Eye (tissue), 1 donor: ENCODE data around the gene SLC25A26.

ENCODE experiments used
- DNase-seq: peaks from one replicate; pipeline ENCODE4 v3.0.0-alpha.2; 2015

The SLC25A26 gene

DNA sequence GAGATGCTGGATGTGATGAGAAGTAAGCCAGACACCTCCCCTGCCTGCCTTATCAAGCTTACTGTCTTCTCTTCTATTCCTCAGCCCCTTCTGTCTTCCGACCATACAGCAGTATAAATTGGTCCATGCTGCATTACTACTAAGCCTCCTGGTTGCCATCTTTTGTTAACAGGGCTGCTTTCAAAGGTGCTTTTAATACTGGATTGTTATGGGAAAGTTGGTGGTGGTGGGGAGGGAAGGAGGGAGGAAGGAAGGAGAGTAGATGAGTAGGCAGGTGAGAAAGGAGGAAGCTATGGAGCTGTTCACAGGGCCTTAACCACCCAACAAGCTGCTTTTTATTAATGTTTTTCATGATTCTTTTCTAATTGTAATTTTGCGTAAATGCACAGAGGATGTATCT, 114.9 kb downstream of the SLC25A26 start:
- DNase-seq = no peak

DNA sequence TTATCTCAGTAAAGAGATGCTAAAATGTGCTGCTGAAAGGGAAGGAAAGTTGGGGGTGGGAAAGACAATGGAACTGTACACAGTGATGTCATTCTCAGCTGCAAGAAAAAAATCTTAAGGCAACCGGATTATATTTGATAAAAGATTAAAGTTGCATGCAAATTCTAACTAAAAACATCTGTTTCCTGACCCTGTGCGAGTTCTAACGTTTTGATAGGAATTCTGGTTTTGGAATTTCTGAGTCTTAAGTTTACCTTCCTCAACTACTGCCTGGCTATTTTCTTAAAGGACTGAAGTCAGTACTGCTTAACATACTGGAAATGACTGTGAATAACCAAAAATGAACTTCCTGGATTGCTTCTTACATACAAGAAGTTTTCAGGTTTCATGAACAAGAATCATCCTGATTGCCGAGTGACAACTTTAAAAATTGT, 115.5 kb downstream of the SLC25A26 start:
- peak; percentile 61 for DNase-seq

DNA sequence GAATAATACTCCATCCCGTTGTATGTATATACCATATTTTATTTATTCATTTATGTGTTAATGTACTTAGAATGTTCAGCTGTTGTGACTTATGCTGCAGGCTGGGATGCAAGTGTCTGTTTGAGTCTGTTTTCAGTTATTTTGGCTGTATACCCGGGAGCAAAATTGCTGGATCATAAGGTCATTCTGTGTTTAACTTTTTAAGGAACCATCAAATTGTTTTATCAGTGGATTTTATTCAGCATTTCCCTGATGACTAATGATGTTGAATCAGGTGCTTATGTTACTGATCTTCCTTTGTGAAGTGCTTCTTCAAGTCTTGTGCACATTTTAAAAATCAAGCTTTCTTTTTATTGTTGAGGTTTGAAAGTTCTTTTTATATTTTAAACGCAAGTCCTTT, 118.1 kb downstream of the SLC25A26 start:
- no peak for DNase-seq

DNA sequence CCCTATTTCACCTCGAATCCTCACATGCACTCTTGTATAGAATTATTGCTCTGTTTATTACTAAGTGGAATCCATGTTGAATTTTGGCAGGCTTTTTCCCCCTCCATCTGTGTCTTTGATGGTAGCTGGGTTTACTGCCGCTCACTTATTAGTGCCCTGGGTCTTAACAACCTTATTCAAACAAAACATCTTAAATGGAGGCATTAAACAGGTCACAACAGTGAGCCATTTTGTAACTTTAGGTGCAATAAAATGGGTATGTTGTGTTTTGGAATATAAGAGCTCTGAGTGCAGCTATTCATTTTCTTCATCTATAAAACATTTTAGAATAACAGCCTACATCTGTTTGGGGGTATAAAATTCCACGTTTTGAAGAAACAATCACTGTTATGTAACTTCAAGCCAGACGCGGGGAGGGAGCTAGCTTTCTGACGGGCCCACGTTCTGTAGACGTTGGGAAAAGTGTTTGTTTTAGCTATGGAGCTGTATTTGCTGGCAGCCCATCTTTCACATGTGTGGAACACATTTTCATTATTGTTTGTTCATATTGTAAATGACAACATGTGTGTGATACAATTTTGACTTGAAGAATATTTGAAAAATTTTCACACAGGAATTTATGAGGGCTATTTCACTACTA, 122.0 kb downstream of the SLC25A26 start:
- DNase-seq = peak; percentile 71

DNA sequence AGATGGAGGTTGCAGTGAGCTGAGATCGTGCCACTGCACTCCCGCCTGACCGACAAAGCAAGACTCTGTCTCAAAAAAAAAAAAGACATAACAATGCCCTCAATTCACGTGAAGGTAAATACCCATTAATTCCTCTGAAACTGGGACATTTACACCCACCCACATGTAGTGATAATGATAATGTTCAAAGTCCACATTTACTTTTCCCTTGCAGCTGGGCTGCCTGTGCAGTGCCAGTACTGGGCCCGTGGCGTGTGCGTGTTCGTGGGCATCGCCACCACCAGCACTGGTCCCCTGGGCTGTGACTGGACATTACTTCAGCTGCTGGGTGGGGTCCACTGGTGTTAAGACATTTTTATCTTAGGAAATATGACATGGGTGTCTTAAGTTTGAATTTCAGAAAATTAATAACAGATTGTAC, 123.6 kb downstream of the SLC25A26 start:
- DNase-seq = no peak

DNA sequence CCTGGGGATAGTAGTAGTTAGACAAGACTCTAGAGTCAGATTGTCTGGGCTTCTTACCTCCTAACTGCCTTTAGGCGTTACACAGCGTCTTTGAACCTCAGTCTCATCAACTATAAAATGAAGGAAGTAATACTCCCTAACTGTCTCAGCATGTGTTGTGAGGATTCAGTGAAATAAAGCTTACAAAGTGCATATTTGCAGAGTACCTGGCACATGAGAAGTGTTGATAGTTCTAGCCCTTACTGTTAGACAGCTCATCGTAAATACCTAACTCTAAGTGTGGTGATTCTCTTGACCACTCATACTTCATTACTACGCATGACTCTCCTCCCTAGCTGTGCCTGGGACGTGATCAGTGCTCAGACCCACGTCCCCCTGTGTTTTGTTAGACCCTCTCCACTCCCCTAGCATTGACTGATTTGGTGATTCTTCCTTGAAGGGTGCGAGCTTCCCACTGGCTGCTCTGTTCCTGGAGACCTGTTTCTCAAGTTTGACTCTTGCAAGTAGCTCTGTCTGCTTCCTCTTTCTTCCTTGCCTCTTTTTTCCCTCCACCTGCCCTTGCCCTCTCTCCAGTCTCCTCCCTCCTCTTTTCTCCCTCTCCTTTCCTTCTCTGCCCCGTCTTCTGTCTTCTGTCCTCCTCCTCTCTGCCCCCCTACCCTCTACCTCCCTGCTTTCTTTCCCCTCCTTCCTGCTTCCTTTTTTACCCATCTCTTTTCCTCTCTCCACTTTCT, 124.2 kb downstream of the SLC25A26 start:
- no peak for DNase-seq

DNA sequence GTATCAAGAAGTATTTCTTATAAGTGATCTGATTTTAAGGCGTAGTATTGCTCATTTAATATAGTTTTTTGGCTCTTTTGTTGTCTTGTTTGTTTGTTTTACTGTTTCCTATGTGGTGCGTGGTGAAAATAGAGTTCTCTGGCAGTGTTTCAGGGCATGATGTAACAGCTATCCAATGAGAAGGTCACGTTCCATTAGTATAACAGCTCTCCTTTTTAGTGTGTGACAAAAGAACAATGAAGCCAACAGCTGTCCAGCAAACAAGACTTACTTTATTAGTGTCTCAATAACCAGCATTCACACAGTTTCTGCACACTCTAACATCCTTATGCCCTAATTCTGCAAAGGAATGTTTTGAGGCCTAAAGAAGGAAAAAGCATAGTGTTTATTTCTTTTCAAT, 127.9 kb downstream of the SLC25A26 start:
- peak; percentile 68 for DNase-seq

DNA sequence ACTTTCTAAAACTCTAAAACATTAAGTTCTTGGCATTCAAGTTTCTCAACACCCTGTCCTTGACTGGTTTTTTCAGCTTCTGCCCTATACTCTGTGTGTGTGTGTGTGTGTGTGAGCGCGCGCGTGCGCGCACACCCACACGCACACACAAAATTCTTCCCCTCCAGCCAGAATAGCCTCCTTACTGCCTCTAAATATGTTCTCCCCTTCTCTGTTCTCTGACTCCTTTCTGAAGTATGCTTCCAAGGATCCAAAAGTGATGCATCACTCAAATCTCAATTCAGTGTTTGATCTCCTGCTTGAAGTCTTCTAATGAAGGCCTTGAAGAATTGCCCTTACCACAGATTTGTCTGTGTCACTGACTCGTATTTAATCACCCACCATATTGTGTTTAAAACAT, 129.8 kb downstream of the SLC25A26 start:
- DNase-seq = no peak

DNA sequence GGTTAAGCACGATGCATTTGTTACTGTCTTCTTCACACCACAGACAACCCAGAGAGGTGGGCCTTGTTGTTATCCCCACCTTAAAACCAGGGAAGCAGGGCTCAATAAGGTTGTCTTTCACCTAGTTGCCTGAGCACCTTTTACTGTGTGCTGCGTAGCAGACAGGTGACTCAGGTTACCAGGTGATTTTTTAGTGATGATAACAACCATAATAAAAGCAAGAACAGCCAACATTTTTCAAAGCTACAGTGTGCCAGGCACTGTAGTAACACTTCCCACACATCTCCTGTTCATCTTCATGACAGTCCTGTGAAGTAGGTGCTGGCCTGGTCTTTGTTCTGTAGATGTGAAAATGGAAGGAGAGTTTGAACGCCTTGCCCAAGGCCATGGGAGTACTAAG, 132.2 kb downstream of the SLC25A26 start:
- DNase-seq = no peak

DNA sequence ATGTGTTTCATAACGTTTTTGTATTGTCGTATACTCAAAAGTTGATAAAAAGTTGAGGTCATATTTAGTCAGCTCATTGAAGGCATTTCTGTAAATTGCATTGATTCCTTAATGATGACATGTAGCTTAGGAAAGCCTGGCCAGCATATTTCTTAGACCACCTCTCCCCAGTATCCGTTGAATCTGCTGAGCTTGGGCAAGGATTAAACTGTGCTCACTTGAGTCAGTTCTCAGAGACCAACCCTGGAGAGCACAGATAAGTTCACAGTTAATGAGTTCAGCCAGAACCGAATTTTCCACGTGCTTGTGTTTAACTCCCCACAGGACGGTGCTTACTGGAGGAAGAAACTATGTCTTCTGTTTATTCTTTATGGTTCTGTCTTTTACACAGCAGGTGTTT, 132.7 kb downstream of the SLC25A26 start:
- DNase-seq = peak; percentile 37

DNA sequence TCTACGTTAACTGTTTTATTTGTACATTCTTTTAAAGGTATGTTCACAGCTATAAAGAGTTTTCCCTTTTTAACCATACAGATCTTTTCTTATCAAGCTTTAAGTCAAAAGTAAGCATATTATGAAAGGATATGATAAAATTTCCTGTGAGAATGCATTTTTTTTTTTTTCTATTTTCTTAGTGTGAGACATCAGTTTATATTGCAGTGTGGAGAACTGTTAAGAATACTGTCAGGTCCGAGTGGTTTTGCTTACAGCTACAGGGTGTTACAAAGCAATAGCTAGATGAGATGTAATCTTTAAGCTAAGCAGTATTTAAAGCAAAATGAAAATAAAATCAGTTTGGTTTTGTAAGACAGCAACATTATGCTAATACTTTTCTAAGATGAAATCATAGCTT, 133.2 kb downstream of the SLC25A26 start:
- DNase-seq = no peak

DNA sequence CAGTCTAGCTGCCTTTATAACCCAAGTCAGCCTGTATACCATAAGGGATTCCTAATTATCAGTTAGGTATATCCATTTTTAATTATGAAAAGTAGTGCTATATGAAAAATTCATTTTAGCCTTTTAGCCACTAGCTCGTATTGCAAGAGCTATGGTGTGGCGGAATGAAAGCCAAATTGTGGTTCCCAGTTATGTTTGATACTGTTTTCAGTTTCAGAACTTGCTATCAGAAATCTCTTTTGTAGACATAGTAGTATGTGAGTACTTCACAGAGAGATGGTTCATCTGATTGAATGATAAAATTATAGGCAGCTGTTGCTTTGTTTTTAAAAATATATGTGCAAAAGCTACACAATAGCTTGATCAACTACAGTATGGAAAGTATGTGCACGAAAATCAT, 134.6 kb downstream of the SLC25A26 start:
- DNase-seq = no peak

DNA sequence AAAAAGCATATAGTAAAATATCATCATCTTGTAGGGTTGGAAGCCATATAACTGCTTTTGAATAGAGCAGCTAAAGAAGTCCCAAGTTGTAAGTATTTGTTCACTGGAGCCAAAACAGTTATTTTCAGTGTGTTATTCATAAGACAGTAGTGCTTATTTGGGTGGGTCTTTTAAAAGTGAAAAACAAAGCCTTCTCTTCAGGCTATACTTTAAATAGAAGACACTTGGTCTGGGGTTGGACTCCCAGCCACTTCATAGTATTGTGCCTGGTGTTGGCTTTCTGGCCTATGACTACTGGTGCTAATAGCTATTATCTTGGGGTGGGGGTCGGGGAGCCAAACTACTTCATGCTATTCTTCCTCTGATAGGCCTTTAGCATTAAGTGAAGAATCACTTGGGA, 135.2 kb downstream of the SLC25A26 start:
- no peak for DNase-seq

DNA sequence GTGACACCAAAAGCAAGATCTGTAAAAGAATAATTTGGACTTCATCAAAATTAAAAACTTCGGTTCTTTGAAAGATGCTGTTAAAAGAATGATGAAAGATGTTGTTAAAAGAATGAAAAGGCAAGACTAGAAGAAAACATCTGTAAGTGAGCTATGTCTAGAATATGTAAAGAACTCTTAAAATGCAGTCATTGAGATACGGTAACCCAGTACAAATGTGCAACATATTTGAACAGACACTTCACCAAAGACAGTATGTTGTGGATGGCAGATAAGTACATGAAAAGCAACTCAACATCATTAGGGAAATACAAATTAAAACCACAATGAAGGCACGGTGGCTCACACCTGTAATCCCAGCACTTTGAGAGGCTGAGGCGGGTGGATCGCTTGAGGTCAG, 140.6 kb downstream of the SLC25A26 start:
- no peak for DNase-seq

DNA sequence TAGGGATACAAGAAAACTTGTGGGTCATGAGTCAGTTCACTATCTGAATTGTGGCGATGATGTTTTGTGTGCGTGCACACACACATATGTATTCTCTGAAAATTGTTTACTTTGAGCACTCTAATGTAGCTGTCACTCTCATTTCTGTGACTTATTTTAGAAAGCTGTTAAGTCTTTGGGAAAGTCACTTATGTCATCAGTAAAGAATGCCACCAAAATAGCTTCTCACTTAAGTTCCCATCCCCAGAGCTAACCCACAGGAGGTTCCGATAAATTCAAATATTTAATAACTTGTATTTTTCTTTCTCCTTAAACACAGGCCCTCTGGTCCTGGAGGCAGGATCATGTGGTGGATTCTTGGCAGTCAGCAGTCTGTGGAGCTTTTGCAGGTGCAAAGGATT, 141.7 kb downstream of the SLC25A26 start:
- peak; percentile 68 for DNase-seq

DNA sequence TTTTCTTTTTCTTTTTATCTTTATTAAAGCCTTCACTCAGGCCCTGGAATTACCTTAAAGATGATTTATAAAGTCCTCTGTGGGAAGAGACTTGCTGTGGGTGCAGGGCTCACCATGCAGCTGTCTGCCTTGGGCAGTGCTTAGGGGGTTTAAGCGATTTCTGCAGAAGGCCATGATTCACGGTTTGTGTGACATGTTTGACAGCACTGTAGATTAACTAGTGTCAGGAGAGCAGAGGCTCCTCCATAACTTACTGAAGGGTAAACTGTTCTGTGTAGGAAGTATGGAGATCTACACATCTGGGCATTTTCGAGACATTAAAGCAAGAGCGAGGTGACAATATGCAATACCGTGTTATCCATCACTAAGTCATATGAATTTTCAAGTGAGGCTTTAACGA, 142.3 kb downstream of the SLC25A26 start:
- DNase-seq = peak; percentile 71

DNA sequence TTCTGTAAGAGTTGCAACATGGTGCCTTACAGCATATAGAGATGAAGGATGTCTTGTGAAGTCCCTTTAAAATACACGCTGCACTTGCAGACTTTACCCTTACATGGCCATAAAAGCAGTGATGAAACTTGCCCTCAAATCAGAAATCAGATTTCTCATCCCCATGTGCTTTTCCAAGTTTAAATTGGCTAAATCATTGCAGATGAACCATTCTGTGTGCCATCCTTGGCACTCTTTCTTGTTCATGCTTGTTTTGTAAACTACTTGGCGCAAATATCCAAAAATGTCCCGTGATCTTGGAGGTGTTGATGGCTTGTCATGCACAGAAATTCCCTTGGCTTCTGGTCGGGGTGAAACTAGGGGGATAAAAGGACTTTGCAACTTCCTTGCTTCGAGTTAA, 144.3 kb downstream of the SLC25A26 start:
- no peak for DNase-seq

DNA sequence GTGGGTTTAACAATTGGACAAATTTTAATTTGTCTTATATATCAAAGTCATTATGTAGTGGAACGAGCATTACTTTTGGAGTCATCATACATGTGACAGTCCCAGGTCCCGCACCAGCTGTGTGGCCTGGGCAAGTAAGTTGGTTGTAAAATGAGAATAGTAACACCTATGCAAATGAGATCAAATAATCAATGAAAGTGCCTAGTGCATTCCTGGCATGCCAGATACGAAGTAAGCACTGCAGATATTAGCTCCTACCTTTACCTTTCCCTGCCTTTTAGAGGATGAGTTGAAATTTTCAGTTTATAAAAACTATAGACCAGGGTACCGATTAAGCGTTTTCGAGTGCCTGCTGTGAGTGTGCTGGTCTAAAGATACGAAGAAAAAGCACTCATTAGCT, 145.9 kb downstream of the SLC25A26 start:
- no peak for DNase-seq

DNA sequence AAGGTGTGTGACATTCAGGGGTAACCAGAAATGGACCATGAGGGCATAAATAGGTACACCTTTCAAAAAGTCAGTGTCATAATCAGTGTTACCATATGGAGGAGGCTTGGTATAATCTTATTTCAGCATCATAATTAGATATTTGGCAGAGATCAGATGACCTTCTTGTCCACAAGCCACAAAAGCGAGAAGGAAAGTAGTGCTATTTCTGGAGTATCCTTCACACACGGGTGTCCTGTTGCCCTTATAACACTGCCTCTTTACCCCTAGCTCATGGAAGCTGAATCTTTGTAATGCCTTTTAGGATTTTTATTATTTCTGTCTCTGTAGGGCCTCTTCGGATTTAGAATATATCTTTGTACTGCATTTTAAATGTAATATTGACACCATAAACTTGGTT, 147.2 kb downstream of the SLC25A26 start:
- DNase-seq = no peak

DNA sequence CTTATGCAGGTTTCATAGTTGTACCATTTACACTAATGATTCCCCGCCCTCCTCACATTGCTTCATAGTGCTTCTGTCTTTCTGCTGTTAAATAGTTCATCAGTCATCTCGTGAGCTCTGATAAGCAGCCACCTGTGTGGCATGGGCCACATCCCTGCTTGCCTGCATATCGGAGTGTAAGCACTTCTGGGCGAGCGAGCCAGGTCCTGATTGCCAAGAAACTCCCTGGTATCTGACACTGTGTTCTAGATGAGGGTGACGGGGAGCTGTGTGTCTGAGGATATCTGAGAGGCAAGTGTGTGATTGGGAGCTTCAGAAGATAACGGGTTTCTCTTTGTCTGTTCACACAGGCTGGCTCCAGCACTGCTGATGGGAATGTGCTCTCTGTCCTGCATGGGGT, 149.4 kb downstream of the SLC25A26 start:
- no peak for DNase-seq

DNA sequence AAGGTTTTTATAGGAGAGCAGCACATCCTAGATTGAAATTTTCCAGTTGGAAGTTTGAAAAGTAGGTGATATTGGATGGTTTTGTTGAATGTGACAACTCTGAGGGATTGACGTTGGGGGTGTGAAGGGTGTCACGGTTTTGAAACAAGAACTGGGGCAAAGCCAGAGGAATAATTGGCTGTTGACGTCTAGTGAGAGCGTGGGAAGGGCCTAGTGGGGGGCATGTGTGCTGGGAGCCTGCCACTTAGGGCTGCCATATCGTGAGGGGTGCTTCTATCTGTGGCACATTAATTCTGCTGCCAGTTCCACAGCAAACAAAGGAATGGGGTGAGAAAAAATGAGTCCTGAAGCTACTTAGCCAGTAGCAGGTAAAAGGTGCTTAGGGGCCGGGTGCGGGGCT, 150.6 kb downstream of the SLC25A26 start:
- DNase-seq = no peak

DNA sequence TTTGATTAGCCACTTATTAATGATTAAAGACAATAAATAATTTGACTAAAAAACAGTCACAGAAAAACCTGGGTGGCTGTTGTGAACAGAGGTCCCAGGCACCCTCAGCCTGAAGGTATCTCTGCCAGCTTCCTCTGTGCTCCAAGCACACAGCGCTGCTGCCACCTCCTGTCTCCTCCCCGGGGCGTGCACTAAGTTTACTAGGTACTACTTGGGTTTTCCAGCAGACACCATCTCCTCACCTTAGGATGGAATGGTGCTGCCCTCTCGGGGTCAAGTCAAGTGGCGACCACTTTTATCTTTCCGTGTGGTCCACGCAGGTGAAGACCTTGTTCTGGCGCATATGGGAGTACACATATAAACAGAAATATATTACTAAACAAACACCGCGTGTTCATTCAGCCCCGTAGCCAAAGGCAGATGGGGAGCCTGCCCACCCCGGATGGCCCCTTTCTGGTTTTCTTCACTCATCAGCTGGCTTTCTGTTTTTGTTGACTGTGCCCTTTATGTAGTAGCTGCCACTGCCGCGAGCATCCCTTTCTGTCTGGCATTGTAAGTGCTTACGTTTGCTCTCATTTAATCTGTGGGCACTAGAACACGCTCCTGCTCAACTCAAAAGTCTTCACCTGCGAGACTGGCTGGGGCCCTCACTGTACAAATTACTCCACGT, 152.0 kb downstream of the SLC25A26 start:
- DNase-seq = no peak

DNA sequence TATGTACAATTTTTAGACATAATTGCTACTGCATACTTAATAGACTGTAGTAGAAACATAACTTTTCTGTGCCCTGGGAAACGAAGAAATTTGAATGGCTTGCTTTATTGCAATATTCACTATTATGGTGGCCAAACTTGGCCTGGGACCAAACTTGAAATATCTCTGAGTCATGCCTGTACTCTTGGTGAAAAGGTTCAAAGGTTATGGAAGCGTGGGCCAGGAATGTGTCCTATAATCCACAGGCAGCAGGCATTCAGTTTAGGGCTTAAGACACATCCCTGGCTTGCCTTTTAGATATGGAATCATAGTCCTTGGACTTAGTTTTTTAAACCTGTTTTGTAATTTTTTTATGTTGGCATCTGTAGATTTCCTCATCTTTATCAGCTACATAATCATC, 155.8 kb downstream of the SLC25A26 start:
- no peak for DNase-seq

DNA sequence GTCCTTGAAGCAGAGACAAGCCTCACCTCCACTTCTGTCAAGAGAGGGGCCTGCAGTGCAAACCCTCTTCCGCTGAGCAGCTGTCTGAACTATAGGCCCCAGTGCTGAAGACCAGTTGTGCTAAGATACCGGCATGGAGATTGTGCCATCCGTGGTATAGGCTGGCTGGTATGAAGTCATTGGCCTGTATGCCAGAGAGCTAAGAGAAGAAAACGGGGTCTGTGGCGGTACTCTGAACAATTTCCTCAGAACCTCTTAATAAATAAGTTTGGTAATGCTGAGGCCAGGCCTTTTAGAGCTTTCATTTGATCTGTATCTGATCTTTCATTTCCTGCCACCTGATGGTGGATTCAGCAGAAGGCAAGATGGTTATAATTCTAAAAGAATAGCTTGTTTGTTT, 157.0 kb downstream of the SLC25A26 start:
- no peak for DNase-seq
